Left lung (tissue), 10 donors: ENCODE data around the gene ZER1. TPM values are rescaled to one million over a fixed set of nuclear protein-coding genes. Genes with fewer than 3 reads are reported as not detected.

Experiments
- ATAC-seq: fragments of 200-7000 bp; cut with Tn5 transposase; one replicate; pipeline ENCODE4 v1.9.1; 2020; ENCODE audit warnings: moderate library complexity
- DNase-seq, 4 donors: peaks; one replicate each; pipeline ENCODE4 v3.0.0-alpha.2; 2013 to 2020
- H3K27ac ChIP-seq, 2 donors: fragments of 200-600 bp; sonication (generic) in 1 of 2; one replicate each; pipeline versions ENCODE4 v1.5.0 to v1.8.0; 2020 to 2021
- H3K27me3 ChIP-seq, 2 donors: fragments of 200-600 bp; sonication (generic) in 1 of 2; one replicate each; pipeline versions ENCODE4 v1.5.0 to v1.8.0; 2020 to 2021
- H3K36me3 ChIP-seq, 2 donors: fragments of 200-600 bp; sonication (generic) in 1 of 2; one replicate each; pipeline versions ENCODE4 v1.5.0 to v1.8.0; 2020 to 2021
- H3K4me1 ChIP-seq, 2 donors: fragments of 200-600 bp; one replicate each; pipeline ENCODE4 v1.8.0; 2021
- H3K4me3 ChIP-seq, 2 donors: fragments of 200-600 bp; sonication (generic) in 1 of 2; one replicate each; pipeline versions ENCODE4 v1.5.0 to v1.8.0; 2020 to 2021; ENCODE audit warnings: mild to moderate bottlenecking in 1 of 2
- H3K9me3 ChIP-seq, 2 donors: fragments of 200-600 bp; sonication (generic) in 1 of 2; one replicate each; pipeline versions ENCODE4 v1.5.0 to v1.8.0; 2020 to 2021
- intact Hi-C, 2 donors: fragments of 100-400 bp; cut with DNase I; formaldehyde crosslinking; loops; one replicate each; pipeline versions ENCODE4 v1.11.2 to v1.14.2; 2022
- polyA plus RNA-seq, 6 donors: library from polyadenylated mRNA; unstranded; fragments of 120-200 nt; gene quantifications; one replicate each; pipeline ENCODE4 v1.2.1, GENCODE V29; 2013; ENCODE audit not compliant: insufficient read length in 6 of 6
- total RNA-seq, 2 donors: library from RNA; stranded (reverse); fragmentation: NEBNext Ultra II Directional; extraction: Animal tissue kit (Norgen Biotek cat#: 25700); gene quantifications; one replicate each; pipeline ENCODE4 v1.2.1, GENCODE V29; 2021
- TF ChIP-seq, protein P1 (sequence below), 2 donors: fragments of 200-600 bp; sonication (generic) in 1 of 2; IDR thresholded peaks; one replicate each; pipeline versions ENCODE4 v1.5.0 to v1.8.0; 2021; ENCODE audit warnings: antibody characterized with exemption in 2 of 2
- donor health status: DM: no; HTN: yes; CAD: no.
- donor health status: DM: no; HTN: no; CAD: no.

Gene ZER1
- total and polyA plus RNA-seq, 8 donors: 26.7 to 37.3 (median 30.2) TPM

DNA sequence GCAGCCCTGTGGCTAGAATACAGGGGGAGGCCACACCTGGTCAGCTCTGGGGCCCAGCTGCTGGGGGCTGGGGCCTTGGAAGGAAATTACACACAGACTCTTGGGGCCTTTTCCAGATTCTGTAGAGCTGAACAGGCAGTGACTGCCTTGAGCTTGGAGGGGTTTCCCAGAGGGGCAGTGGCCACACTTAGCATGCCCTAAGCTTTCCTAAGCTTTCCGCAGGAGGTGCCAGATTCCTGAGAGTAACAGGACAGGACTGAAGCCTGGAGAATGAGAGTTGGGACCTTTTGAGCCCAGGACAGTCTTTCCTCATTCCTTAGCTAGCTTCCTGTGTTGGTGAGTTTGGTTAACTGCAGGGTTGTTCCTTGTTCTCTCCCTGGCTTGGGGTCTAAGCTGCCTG, 16.7 kb upstream of the ZER1 start:
- no peaks in the 10 kb centered on the region for H3K9me3 ChIP-seq
- intact Hi-C loops: no loop called here
- peak overlapping the region in 1 of 2 donors; percentile 86 for H3K27ac ChIP-seq
- ATAC-seq (no peak), DNase-seq (no peak)
- peak overlapping the region; percentile 99 to 100 for H3K4me3 ChIP-seq
- TF ChIP-seq, protein P1, sequence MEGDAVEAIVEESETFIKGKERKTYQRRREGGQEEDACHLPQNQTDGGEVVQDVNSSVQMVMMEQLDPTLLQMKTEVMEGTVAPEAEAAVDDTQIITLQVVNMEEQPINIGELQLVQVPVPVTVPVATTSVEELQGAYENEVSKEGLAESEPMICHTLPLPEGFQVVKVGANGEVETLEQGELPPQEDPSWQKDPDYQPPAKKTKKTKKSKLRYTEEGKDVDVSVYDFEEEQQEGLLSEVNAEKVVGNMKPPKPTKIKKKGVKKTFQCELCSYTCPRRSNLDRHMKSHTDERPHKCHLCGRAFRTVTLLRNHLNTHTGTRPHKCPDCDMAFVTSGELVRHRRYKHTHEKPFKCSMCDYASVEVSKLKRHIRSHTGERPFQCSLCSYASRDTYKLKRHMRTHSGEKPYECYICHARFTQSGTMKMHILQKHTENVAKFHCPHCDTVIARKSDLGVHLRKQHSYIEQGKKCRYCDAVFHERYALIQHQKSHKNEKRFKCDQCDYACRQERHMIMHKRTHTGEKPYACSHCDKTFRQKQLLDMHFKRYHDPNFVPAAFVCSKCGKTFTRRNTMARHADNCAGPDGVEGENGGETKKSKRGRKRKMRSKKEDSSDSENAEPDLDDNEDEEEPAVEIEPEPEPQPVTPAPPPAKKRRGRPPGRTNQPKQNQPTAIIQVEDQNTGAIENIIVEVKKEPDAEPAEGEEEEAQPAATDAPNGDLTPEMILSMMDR (IDR thresholded peaks at IDR 0.05): no peak
- H3K27me3 ChIP-seq: no peaks in the 10 kb centered on the region
- H3K36me3 ChIP-seq: peaks cover 0 to 33% of the 10 kb centered on the region in 2 donors
- peaks cover 7 to 27% of the 10 kb centered on the region in 2 donors for H3K4me1 ChIP-seq

DNA sequence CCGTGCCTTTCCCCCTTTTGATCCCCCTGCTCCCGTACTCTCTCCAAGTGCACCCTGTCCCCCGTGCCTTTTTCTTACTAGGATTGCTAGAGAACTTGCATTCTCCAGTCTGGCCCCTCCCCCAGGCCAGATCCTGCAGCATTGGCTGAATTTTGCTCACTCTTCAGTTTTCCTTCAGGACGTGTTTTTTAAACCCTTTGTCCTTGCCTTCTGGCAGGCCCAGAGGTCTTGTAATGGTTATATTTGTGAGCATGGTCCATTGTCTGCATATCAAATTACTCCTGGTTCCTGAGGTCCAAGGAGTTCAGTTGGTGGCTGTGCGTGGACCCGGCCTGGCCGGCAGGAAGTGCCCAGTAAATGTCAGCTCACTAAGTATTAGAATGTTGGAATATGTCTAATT, 15.9 kb upstream of the ZER1 start:
- Histone ChIP-seq H3K27ac (peak overlapping the region; percentile 71 to 86), H3K4me1 (peaks cover 7 to 31% of the 10 kb centered on the region in 2 donors), H3K9me3 (no peaks in the 10 kb centered on the region), H3K36me3 (peaks cover 0 to 26% of the 10 kb centered on the region in 2 donors), H3K4me3 (peak overlapping the region; percentile 99 to 100), H3K27me3 (no peaks in the 10 kb centered on the region)
- peak; percentile 49 for ATAC-seq
- peak in 2 of 4 donors; percentile 24 to 51 for DNase-seq
- intact Hi-C loops: no loop called here
- TF ChIP-seq, protein P1 (IDR thresholded peaks at IDR 0.05): no peak

DNA sequence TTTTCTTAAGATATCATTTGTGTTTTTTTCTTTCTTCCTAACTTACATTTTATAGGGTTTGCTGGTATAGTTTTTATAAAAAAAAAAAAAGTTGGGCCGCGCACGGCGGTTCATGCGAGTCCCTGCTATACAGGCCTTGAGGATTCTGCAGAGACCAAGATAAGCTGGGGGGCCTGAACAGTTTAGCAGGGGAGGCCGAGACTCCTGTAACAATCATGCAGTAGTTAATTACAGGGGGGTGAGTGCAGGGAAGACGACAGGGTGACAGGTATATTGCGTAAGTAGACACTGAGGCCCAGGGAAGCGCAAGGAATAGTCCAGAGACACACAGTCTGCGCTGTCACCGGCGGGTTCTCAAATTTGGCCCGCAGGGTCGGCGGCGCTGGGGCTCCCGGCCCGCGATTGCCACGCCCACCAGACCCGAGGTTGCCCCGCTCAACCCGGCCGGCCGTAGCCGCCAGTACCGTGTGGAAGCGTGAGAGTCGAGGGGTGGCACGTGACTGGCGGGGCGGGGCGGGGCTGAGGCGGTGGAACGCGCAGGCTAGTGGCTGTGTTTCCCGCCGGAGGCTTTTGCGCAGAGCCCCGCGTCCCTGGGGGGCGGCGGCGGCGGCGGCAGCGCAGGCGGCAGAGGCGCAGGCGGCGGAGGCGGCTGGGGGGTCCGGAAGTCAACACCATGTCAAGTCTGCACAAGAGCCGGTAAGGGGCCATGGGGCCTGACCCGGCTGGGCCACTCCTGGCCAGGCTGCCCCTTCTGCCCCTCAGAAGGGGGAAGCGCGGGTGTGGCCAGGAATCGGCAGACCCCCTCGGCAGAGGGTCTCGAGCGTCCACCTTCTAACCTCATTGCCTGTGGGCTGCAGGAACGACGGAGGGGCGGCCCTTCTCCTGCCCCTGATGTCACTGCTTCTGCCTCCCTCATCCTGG, 15.2 kb upstream of the ZER1 start, which contains the start of gene TBC1D13:
TSS of gene TBC1D13 (plus strand) at position 573 of the 921 bp plus-strand sequence. CDS start at position 674, 101 bp downstream.
- TF ChIP-seq, protein P1 (IDR thresholded peaks at IDR 0.05): no peak
- H3K27ac ChIP-seq: peak within 1 kb of the TSS; percentile 71 to 86
- intact Hi-C loops: no loop called here
- peaks cover 0 to 18% of the 10 kb centered on the region in 2 donors for H3K36me3 ChIP-seq
- no peaks in the 10 kb centered on the region for H3K9me3 ChIP-seq
- peaks cover 7 to 31% of the 10 kb centered on the region in 2 donors for H3K4me1 ChIP-seq
- peak within 1 kb of the TSS; percentile 99 to 100 for H3K4me3 ChIP-seq
- DNase-seq (peak; percentile 65 to 98 (median 86)), ATAC-seq (peak; percentile 98)
- no peaks in the 10 kb centered on the region for H3K27me3 ChIP-seq

DNA sequence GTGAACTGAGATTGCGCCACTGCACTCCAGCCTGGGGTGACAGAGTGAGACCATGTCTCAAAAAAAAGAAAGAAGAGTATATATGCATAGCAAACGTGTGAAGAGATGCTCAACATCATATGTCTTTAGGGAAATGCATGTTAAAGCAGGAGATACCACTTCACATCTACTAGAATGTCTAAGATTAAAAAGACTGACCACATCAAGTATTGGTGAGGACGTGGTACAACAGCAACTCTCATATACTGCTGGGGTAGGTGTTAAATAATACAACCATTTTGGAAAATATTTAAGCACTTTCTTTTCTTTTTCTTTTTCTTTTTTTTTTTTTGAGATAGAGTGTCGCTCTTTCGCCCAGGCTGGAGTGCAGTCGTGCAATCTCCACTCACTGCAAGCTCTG, 13.7 kb upstream of the ZER1 start:
- peaks cover 0 to 7% of the 10 kb centered on the region in 2 donors for H3K9me3 ChIP-seq
- peaks cover 7 to 31% of the 10 kb centered on the region in 2 donors for H3K4me1 ChIP-seq
- H3K4me3 ChIP-seq: no peak overlapping the region
- H3K27me3 ChIP-seq: no peaks in the 10 kb centered on the region
- H3K36me3 ChIP-seq: peaks cover 0 to 3% of the 10 kb centered on the region in 2 donors
- no peak for ATAC-seq
- intact Hi-C loops: no loop called here
- TF ChIP-seq, protein P1 (IDR thresholded peaks at IDR 0.05): no peak
- no peak overlapping the region for H3K27ac ChIP-seq
- DNase-seq: no peak

DNA sequence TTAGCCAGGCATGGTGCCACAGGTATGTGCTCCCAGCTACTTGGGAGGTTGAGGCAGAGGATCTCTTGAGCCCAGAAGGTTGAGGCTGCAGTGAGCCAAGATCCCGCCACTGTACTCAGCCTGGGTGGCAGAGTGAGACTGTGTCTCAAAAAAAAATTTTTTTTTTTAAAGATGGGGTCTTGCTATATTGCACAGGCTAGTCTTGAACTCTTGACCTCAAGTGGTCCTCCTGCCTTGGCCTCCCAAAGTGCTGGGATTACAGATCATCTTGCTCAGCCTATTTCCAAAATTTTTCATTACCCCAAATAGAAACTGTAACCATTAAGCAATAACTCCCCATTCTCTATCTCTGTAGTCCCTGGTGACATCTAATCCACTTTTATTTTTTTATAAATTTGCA, 10.9 kb upstream of the ZER1 start:
- Histone ChIP-seq H3K4me3 (no peak overlapping the region), H3K9me3 (peaks cover 0 to 7% of the 10 kb centered on the region in 2 donors), H3K27ac (no peak overlapping the region), H3K4me1 (peaks cover 0 to 18% of the 10 kb centered on the region in 2 donors), H3K36me3 (no peaks in the 10 kb centered on the region), H3K27me3 (no peaks in the 10 kb centered on the region)
- intact Hi-C loops: no loop called here
- no peak for DNase-seq
- TF ChIP-seq, protein P1 (IDR thresholded peaks at IDR 0.05): no peak
- ATAC-seq: no peak
